HUES48 (cell line): Measurements from ENCODE around the gene OR10G7.

Experiments
- H3K27ac ChIP-seq: one replicate; pipeline ENCODE4 v1.7.0; 2013; ENCODE audit warnings: low read depth, low read length, inconsistent platforms
- H3K27me3 ChIP-seq: 2 replicates; pipeline ENCODE4 v1.6.1; 2013; ENCODE audit warnings: mild to moderate bottlenecking, low read length; ENCODE audit not compliant: control insufficient read depth, insufficient read depth
- H3K36me3 ChIP-seq: 2 replicates; pipeline ENCODE4 v1.6.1; 2013; ENCODE audit warnings: low read length; ENCODE audit not compliant: control insufficient read depth, insufficient read depth
- H3K4me1 ChIP-seq: 2 replicates; pipeline ENCODE4 v1.6.1; 2013; ENCODE audit warnings: mild to moderate bottlenecking, low read length; ENCODE audit not compliant: control insufficient read depth, insufficient read depth
- H3K4me3 ChIP-seq: 2 replicates; pipeline ENCODE4 v1.5.1; 2013; ENCODE audit warnings: mild to moderate bottlenecking, low read depth, low read length
- H3K9ac ChIP-seq: 2 replicates; pipeline ENCODE4 v1.6.1; 2013; ENCODE audit warnings: mild to moderate bottlenecking, low read depth, low read length, moderate library complexity
- H3K9me3 ChIP-seq: 2 replicates; pipeline ENCODE4 v1.6.1; 2013; ENCODE audit warnings: low read length; ENCODE audit not compliant: control insufficient read depth, insufficient read depth

Gene OR10G7

DNA sequence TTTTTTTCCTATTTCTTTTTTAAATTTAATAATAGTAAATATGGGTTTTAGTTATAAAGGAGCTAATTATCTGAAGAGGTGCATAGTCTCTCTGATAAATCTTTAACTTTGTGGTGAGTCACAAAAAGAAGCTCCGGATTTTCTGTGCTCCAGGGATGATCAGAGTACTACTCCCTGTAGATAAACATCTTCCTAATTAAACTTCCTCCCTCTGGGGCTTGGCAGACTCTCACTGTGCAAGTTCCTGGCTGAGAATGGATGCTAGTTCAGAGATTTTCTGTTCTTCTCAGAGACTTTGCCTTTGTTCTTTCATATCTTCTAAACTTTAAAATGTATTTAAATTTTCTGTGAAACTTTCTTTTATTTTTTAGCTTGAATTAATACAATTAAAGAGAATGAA, at the start of gene OR10G7:
Gene OR10G7, minus strand, starts transcription at position 72 of the 400 bp plus-strand sequence. CDS start 2,324 bp downstream, outside the sequence.
- H3K4me3 ChIP-seq, result no peak within 1 kb of the TSS
- H3K9ac ChIP-seq, result no peak within 1 kb of the TSS
- H3K27ac ChIP-seq, result no peak within 1 kb of the TSS
- H3K4me1 ChIP-seq, result 0 out of 2 replicates have a peak, but pooled peaks cover 4% of the 10 kb centered on the region
- no peaks in the 10 kb centered on the region for H3K9me3 ChIP-seq
- no peaks in the 10 kb centered on the region for H3K36me3 ChIP-seq
- H3K27me3 ChIP-seq, result no peaks in the 10 kb centered on the region

GRCh38 chr11:124085997-124086846, 45.1 kb upstream of the OR10G7 start:
- Histone ChIP-seq H3K9ac (no peak overlapping the region), H3K27me3 (no peaks in the 10 kb centered on the region), H3K4me3 (no peak overlapping the region), H3K4me1 (no peaks in the 10 kb centered on the region), H3K27ac (no peak overlapping the region), H3K9me3 (no peaks in the 10 kb centered on the region), H3K36me3 (no peaks in the 10 kb centered on the region)

- no peaks in the 10 kb centered on the region for H3K27me3 ChIP-seq
- no peaks in the 10 kb centered on the region for H3K9me3 ChIP-seq
- no peak overlapping the region for H3K4me3 ChIP-seq
- H3K9ac ChIP-seq, result no peak overlapping the region
- no peaks in the 10 kb centered on the region for H3K36me3 ChIP-seq
- H3K4me1 ChIP-seq, result no peaks in the 10 kb centered on the region
- no peak overlapping the region for H3K27ac ChIP-seq
Measured at GRCh38 chr11:124085583-124085982, 44.5 kb upstream of the OR10G7 start.

DNA sequence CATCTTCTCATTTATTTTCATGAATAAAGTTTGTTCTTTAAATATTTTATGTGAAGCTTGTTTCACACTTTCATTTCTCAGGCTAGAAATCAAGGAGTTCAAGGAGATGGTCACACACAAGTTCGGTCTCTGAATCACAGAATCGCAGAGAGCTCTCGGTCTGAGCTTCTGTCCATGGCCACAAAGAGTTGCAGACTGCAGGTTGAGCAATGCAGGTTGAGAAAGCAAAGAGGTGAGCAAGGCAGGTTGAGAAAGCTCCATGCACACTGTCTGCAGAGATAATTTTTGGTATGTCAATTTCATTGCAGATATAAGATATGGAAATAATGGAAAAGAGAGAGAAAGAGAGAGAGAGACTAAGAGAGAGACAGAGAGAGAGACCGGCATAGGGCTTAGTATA, 41.2 kb upstream of the OR10G7 start:
- Histone ChIP-seq H3K27ac (no peak overlapping the region), H3K9ac (no peak overlapping the region), H3K36me3 (no peaks in the 10 kb centered on the region), H3K4me3 (no peak overlapping the region), H3K27me3 (no peaks in the 10 kb centered on the region), H3K4me1 (no peaks in the 10 kb centered on the region), H3K9me3 (no peaks in the 10 kb centered on the region)

DNA sequence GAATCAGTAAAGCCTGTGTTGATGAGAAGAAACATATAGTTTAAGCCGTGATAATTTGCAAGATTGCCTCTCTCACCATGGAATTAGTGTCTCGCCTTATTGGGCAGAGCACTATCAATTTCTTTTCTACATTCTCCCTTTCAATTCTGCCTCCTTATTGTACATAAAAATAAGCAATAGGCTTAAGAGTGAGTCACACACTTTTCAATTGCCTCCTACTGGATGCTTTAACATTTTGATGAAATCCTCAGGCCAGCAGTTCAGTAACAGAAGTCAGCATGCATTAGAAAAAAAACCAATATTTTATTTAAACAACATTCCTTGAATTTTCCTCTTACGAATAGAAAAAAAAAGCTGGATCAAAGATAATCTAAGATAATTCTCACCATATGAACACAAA, 40.4 kb upstream of the OR10G7 start:
- H3K27me3 ChIP-seq, result no peaks in the 10 kb centered on the region

GRCh38 chr11:124080327-124081001, 39.3 kb upstream of the OR10G7 start:
- Histone ChIP-seq H3K9ac (no peak overlapping the region), H3K36me3 (no peaks in the 10 kb centered on the region), H3K4me1 (no peaks in the 10 kb centered on the region), H3K27me3 (no peaks in the 10 kb centered on the region), H3K27ac (no peak overlapping the region), H3K4me3 (no peak overlapping the region), H3K9me3 (no peaks in the 10 kb centered on the region)

More for the DNA sequence above, 40.4 kb upstream of the OR10G7 start:
- Histone ChIP-seq H3K4me1 (no peaks in the 10 kb centered on the region), H3K9me3 (no peaks in the 10 kb centered on the region), H3K9ac (no peak overlapping the region), H3K4me3 (no peak overlapping the region), H3K36me3 (no peaks in the 10 kb centered on the region), H3K27ac (no peak overlapping the region)

GRCh38 chr11:124079631-124080326, 38.7 kb upstream of the OR10G7 start:
- Histone ChIP-seq H3K4me1 (no peaks in the 10 kb centered on the region), H3K27ac (no peak overlapping the region), H3K27me3 (no peaks in the 10 kb centered on the region), H3K36me3 (no peaks in the 10 kb centered on the region), H3K4me3 (no peak overlapping the region), H3K9me3 (no peaks in the 10 kb centered on the region), H3K9ac (no peak overlapping the region)

- H3K9ac ChIP-seq, result no peak overlapping the region
- no peak overlapping the region for H3K4me3 ChIP-seq
- H3K4me1 ChIP-seq, result no peaks in the 10 kb centered on the region
- no peaks in the 10 kb centered on the region for H3K27me3 ChIP-seq
- H3K9me3 ChIP-seq, result no peaks in the 10 kb centered on the region
- H3K36me3 ChIP-seq, result no peaks in the 10 kb centered on the region
- H3K27ac ChIP-seq, result no peak overlapping the region
Measured at GRCh38 chr11:124078591-124078990, 37.5 kb upstream of the OR10G7 start.

DNA sequence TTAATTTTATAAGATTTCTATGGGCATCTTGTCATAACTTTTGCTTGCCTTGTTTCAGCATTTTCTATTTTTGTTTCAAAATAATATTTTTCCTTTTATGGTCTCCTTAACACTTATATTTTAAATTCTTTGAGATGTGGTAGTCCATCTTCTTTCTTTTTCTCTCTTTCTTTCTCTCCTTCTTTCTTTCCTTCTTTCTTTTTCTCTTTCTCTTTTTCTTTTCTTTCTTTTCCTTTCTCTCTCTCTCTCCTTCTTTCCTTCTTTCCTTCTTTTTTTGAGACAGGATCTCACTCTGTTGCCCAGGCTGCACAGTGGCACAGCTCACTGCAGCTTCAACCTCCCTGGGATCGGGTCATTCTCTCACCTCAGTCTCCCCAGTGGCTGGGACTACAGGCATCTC, 36.1 kb upstream of the OR10G7 start:
- H3K9me3 ChIP-seq, result no peaks in the 10 kb centered on the region
- H3K4me1 ChIP-seq, result no peaks in the 10 kb centered on the region
- H3K4me3 ChIP-seq, result no peak overlapping the region
- no peaks in the 10 kb centered on the region for H3K27me3 ChIP-seq
- H3K36me3 ChIP-seq, result no peaks in the 10 kb centered on the region
- H3K27ac ChIP-seq, result no peak overlapping the region
- no peak overlapping the region for H3K9ac ChIP-seq

DNA sequence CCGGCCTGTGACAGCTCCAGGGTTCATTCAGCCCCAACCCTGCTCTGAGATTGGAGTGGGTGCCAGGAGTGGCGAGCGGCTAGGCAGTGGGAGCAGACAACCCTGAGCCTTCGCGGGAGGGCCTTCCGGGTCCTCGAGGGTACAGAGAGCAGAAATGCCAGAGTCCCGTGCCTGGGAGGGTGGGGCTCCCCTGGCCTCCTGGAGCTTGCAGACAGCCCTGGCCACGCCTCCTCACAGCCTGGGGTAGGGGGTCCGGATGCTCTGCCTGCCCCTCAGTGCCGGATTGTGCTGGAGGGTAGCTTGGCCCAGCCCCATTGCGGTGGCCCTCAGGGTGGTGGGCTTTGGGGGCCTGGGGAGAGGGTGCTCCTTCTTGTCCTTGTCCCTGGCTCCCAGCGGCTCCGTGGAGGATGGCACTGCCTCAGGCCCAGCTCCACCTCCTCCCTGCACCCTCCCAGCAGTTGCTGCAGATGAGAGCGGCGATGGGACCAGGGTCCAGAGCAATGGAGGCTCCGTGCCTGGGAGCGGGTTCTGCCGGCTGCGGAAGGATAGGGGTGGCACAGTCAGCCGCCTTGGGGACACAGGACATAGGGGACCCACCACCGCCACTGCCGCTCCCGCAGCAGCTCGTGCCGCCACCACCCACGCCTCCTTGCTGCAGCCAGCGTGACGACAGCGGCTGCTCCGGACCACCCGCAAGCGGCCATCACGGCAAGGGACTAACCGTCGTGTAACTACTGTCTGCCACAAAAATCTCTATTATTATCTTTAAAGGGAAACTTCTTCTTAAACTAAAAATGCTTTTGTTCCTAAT, 34.9 kb upstream of the OR10G7 start:
- Histone ChIP-seq H3K36me3 (no peaks in the 10 kb centered on the region), H3K27me3 (no peaks in the 10 kb centered on the region), H3K9ac (no peak overlapping the region), H3K9me3 (no peaks in the 10 kb centered on the region), H3K4me3 (no peak overlapping the region), H3K27ac (no peak overlapping the region), H3K4me1 (peaks cover 4% of the 10 kb centered on the region; the same call in 1 of the 2 replicates)
